ENCODE measurements around the gene PRKAR1B.
"Not testable (repeated sequence)": the region's sequence is repeated elsewhere in the genome, so short reads cannot be mapped to it uniquely, and the experiment has no call there.

Gene PRKAR1B

DNA sequence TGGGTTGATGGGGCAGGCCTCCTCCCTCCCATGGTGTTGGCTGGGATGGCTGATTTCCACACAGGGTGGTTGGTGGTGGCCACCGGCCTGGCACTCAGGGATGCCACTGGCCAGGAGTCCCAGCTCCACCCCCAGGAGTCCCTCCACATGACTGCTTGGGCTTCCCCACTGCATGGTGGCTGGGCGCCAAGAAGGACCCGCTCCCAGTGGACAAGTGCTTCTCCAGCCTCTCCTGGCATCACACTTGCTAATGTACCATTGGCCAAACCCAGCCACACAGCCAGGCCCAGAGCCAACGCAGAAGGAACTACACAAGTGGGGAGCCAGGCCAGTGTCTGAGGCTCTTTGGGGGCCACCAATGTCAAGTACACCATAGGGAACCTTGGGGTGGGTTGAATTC is 74.2 kb downstream of the PRKAR1B start:
- TF ChIP-seq, protein P1, sequence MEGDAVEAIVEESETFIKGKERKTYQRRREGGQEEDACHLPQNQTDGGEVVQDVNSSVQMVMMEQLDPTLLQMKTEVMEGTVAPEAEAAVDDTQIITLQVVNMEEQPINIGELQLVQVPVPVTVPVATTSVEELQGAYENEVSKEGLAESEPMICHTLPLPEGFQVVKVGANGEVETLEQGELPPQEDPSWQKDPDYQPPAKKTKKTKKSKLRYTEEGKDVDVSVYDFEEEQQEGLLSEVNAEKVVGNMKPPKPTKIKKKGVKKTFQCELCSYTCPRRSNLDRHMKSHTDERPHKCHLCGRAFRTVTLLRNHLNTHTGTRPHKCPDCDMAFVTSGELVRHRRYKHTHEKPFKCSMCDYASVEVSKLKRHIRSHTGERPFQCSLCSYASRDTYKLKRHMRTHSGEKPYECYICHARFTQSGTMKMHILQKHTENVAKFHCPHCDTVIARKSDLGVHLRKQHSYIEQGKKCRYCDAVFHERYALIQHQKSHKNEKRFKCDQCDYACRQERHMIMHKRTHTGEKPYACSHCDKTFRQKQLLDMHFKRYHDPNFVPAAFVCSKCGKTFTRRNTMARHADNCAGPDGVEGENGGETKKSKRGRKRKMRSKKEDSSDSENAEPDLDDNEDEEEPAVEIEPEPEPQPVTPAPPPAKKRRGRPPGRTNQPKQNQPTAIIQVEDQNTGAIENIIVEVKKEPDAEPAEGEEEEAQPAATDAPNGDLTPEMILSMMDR (IDR thresholded peaks at IDR 0.05; ENCODE audit: insufficient read depth, low read length, poor library complexity, severe bottlenecking) = no peak

DNA sequence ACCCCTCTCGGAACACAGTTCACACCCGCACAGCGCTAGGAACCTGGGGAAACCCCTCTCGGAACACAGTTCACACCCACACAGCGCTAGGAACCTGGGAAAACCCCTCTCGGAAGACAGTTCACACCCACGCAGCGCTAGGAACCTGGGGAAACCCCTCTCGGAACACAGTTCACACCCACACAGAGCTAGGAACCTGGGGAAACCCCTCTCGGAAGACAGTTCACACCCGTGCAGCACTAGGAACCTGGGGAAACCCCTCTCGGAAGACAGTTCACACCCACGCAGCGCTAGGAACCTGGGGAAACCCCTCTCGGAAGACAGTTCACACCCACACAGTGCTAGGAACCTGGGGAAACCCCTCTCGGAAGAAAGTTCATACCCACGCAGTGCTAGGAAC is 74.9 kb downstream of the PRKAR1B start:
- not testable (repeated sequence) for H3K27me3 ChIP-seq (replicated peaks; ENCODE audit: control insufficient read depth, insufficient read depth, low read length); DNase-seq (ENCODE audit: extremely low read depth, insufficient read length); H3K36me3 ChIP-seq (ENCODE audit: control insufficient read depth, insufficient read depth, low read length); H3K4me3 ChIP-seq (replicated peaks; ENCODE audit: low read depth, low read length)

More for the DNA sequence above, 74.2 kb downstream of the PRKAR1B start:
- no peak for DNase-seq (ENCODE audit: extremely low read depth, insufficient read length)
- H3K27me3 ChIP-seq (replicated peaks; ENCODE audit: control insufficient read depth, insufficient read depth, low read length) = no peaks in the 10 kb centered on the region
- no peaks in the 10 kb centered on the region for H3K36me3 ChIP-seq (ENCODE audit: control insufficient read depth, insufficient read depth, low read length)
- no peak overlapping the region for H3K4me3 ChIP-seq (replicated peaks; ENCODE audit: low read depth, low read length)

DNA sequence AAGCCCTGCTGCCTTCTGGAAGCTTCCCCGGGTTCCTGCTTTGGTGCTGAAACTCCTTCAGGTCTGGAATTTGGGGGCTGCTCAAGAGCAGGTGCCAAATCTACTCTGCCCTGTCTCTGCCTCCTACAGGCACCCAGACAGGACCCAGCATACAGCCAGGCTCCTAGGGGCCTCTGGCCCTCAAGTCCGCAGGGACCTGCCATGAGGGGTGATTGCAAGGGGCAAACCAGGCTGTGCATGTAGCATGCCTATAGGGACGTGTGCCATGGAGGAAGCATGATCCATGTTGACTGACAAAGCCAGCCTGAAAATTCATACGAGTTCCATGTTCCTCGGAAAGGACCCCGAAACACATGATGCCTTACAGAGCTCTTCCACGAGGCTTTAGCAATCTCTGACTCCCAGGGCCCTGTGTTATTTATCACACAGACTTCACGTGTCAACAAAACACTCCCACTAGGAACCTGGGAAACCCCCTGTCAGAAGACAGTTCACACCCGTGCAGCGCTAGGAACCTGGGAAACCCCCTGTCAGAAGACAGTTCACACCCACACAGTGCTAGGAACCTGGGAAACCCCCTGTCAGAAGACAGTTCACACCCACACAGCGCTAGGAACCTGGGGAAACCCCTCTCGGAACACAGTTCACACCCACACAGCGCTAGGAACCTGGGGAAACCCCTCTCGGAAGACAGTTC is 75.9 kb downstream of the PRKAR1B start:
- H3K27me3 ChIP-seq (replicated peaks; ENCODE audit: control insufficient read depth, insufficient read depth, low read length) = no peaks in the 10 kb centered on the region
- H3K4me3 ChIP-seq (replicated peaks; ENCODE audit: low read depth, low read length) = no peak overlapping the region
- H3K36me3 ChIP-seq (ENCODE audit: control insufficient read depth, insufficient read depth, low read length) = no peaks in the 10 kb centered on the region
- TF ChIP-seq, protein P1 (IDR thresholded peaks at IDR 0.05; ENCODE audit: insufficient read depth, low read length, poor library complexity, severe bottlenecking) = no peak
- DNase-seq (ENCODE audit: extremely low read depth, insufficient read length) = no peak

DNA sequence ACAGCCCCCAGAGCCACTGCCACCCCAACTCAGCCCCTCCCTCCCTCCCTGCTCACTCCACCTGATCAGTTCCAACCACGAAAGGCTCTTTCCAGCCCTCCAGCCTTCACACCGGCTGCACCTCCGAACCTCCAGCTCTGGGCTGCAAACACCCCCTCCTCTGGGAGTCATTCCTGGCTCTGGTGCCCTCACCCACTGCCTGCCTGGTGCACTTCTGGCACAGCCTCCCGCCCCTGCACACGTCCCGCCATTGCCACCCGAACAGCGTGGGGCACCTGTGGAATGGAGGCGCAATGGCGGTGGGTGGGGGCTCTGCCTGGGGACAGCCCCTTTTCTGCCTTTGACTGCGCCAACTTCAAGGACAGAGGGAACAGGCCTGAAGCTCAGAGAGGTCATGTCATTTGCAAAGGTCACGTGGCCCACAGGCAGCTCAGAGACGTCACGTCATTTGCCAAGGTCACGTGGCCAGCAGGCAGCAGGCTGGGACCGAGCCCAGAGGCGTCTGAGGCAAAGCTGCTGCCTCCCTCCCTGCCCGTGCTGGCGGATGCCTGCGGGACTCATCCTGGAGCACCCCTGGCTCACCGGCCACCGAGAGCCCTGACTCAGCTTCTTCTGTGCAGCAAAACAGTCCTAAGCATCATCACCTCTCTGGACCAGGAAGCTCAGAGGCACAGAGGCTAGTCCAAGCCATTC is 76.6 kb downstream of the PRKAR1B start:
- Histone ChIP-seq H3K27me3 (replicated peaks; ENCODE audit: control insufficient read depth, insufficient read depth, low read length) (no peaks in the 10 kb centered on the region), H3K4me3 (replicated peaks; ENCODE audit: low read depth, low read length) (no peak overlapping the region), H3K36me3 (ENCODE audit: control insufficient read depth, insufficient read depth, low read length) (no peaks in the 10 kb centered on the region)
- DNase-seq (ENCODE audit: extremely low read depth, insufficient read length) = no peak
- TF ChIP-seq, protein P1 (IDR thresholded peaks at IDR 0.05; ENCODE audit: insufficient read depth, low read length, poor library complexity, severe bottlenecking) = no peak

DNA sequence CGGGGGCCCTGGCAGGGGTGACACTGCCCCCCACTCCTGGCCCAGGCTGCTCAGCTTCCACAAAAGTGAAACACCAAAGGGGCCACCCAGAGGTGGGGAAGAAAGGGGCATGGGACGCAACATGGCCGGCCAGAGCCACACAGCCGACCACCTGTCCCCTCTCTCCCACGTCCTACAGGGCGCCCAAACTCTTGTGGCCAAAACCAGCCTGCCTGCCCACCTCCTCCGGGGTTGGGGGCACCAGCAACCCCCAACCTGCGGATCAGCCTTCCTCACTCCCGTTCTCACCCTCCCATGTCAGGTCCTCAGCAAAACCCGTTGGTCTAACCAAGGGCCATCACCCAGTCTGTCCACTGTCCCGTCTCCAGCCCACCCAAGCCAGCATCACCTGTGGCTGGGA is 80.1 kb downstream of the PRKAR1B start:
- DNase-seq (ENCODE audit: extremely low read depth, insufficient read length) = no peak
- Histone ChIP-seq H3K36me3 (ENCODE audit: control insufficient read depth, insufficient read depth, low read length) (no peaks in the 10 kb centered on the region; the same call in 1 of the 2 replicates), H3K27me3 (replicated peaks; ENCODE audit: control insufficient read depth, insufficient read depth, low read length) (no peaks in the 10 kb centered on the region), H3K4me3 (replicated peaks; ENCODE audit: low read depth, low read length) (no peak overlapping the region)
- TF ChIP-seq, protein P1 (IDR thresholded peaks at IDR 0.05; ENCODE audit: insufficient read depth, low read length, poor library complexity, severe bottlenecking) = no peak

DNA sequence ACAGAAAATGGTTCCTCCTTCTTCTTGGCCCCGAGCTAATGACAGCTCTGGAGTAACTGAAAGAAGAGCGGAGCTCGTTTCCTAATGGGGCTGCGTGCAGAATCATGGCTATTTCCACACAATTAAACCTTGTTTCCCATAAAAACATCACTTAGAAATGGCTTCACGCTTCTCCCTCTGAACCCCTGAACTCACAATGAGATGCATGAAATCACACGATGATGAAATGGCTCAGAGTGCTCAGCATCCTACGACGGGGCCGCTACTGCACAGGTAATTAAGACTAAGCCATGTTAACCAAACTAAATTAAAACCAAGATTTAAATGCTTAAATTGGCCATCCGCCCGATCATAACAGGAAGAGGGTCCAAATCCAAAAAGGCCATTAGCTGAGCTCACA is 80.6 kb downstream of the PRKAR1B start:
- TF ChIP-seq, protein P1 (IDR thresholded peaks at IDR 0.05; ENCODE audit: insufficient read depth, low read length, poor library complexity, severe bottlenecking) = no peak
- no peak for DNase-seq (ENCODE audit: extremely low read depth, insufficient read length)
- Histone ChIP-seq H3K4me3 (replicated peaks; ENCODE audit: low read depth, low read length) (no peak overlapping the region), H3K36me3 (ENCODE audit: control insufficient read depth, insufficient read depth, low read length) (no peaks in the 10 kb centered on the region; the same call in 1 of the 2 replicates), H3K27me3 (replicated peaks; ENCODE audit: control insufficient read depth, insufficient read depth, low read length) (no peaks in the 10 kb centered on the region)
